CD4-positive, alpha-beta T cell (primary cell): Measurements from ENCODE around the gene GCSH. TPM values are rescaled to one million over a fixed set of nuclear protein-coding genes. Genes with fewer than 3 reads are reported as not detected.

Experiments
- ATAC-seq: fragments of 200-7000 bp; cut with Tn5 transposase; one replicate; pipeline ENCODE4 v1.10.0; 2022; ENCODE audit warnings: mild to moderate bottlenecking; ENCODE audit not compliant: poor library complexity
- CTCF ChIA-PET: fragments of 350-600 bp; sonication (Branson Sonifier 250); formaldehyde crosslinking; loops from one replicate; lab custom pipeline; 2021; ENCODE audit warnings: antibody characterized with exemption, inconsistent platforms; lab: Charles Lee
- POLR2A ChIA-PET: fragments of 350-600 bp; sonication (Branson Sonifier 250); formaldehyde crosslinking; loops from one replicate; lab custom pipeline; 2021; ENCODE audit warnings: antibody characterized with exemption, inconsistent platforms; lab: Charles Lee
- DNase-seq, 14 experiments: peaks; one replicate each; pipeline ENCODE4 v3.0.0-alpha.2; 2013 to 2020; ENCODE audit warnings: mixed read lengths in 2 of 14
- H3K27ac ChIP-seq, 2 donors: one replicate each; pipeline versions ENCODE4 v1.5.1 to v1.7.0; 2013; ENCODE audit warnings: low read length in 2 of 2, low read depth in 1 of 2, mild to moderate bottlenecking in 1 of 2
- H3K27me3 ChIP-seq, 2 experiments: 1 replicate in 1 of 2; 2 replicates in 1 of 2; pipeline versions ENCODE4 v1.6.1 to v1.7.0; 2013; ENCODE audit warnings: low read length in 2 of 2, control low read depth in 1 of 2, mild to moderate bottlenecking in 1 of 2, moderate library complexity in 1 of 2; ENCODE audit not compliant: insufficient read depth in 2 of 2, control insufficient read depth in 1 of 2
- H3K36me3 ChIP-seq: one replicate; pipeline ENCODE4 v1.6.1; 2013; ENCODE audit warnings: low read length, control low read depth; ENCODE audit not compliant: insufficient read depth
- H3K4me1 ChIP-seq: one replicate; pipeline ENCODE4 v1.6.1; 2013; ENCODE audit warnings: low read length, control low read depth; ENCODE audit not compliant: insufficient read depth
- H3K4me3 ChIP-seq: one replicate; pipeline ENCODE4 v1.5.1; 2013; ENCODE audit warnings: mild to moderate bottlenecking, low read length, moderate library complexity
- H3K9me3 ChIP-seq, 2 experiments: 1 replicate in 1 of 2; 2 replicates in 1 of 2; pipeline versions ENCODE4 v1.6.1 to v1.7.0; 2013; ENCODE audit warnings: low read length in 2 of 2, mild to moderate bottlenecking in 2 of 2, control low read depth in 1 of 2, moderate library complexity in 1 of 2; ENCODE audit not compliant: control insufficient read depth in 1 of 2, insufficient read depth in 1 of 2
- H3K27ac Mint-ChIP-seq: one replicate; pipeline ENCODE4 v1.8.0; 2020; ENCODE audit warnings: mixed read lengths
- H3K27me3 Mint-ChIP-seq: one replicate; pipeline ENCODE4 v1.8.0; 2021; ENCODE audit warnings: mixed read lengths
- H3K36me3 Mint-ChIP-seq: one replicate; pipeline ENCODE4 v1.8.0; 2021; ENCODE audit warnings: low read depth, mixed read lengths
- H3K4me1 Mint-ChIP-seq: one replicate; pipeline ENCODE4 v1.8.0; 2021; ENCODE audit warnings: low read depth, mixed read lengths
- H3K4me3 Mint-ChIP-seq: one replicate; pipeline ENCODE4 v1.8.0; 2020; ENCODE audit warnings: mild to moderate bottlenecking, mixed read lengths
- H3K9me3 Mint-ChIP-seq: one replicate; pipeline ENCODE4 v1.8.0; 2020; ENCODE audit warnings: mixed read lengths
- intact Hi-C, 2 experiments: fragments of 100-400 bp; cut with DNase I in 1 of 2; cut with micrococcal nuclease in 1 of 2; formaldehyde crosslinking; loops; one replicate each; pipeline versions ENCODE4 v1.15.1 to v1.9.0; 2023 to 2025; cut with DNase I, micrococcal nuclease
- total RNA-seq, 174 experiments: library from RNA in 2 of 174; stranded (reverse) in 2 of 174; gene quantifications; one replicate each; pipeline ENCODE4 v1.2.3 and lab custom pipeline; 2021 to 2026
- TF ChIP-seq, protein P1 (sequence below): fragments of 200-600 bp; IDR thresholded peaks from one replicate; pipeline ENCODE4 v1.8.0; 2022; ENCODE audit warnings: antibody characterized with exemption, mild to moderate bottlenecking

Gene GCSH
- total RNA-seq, 2 experiments from 2014 or later: 2.3 to 3.2 TPM

DNA sequence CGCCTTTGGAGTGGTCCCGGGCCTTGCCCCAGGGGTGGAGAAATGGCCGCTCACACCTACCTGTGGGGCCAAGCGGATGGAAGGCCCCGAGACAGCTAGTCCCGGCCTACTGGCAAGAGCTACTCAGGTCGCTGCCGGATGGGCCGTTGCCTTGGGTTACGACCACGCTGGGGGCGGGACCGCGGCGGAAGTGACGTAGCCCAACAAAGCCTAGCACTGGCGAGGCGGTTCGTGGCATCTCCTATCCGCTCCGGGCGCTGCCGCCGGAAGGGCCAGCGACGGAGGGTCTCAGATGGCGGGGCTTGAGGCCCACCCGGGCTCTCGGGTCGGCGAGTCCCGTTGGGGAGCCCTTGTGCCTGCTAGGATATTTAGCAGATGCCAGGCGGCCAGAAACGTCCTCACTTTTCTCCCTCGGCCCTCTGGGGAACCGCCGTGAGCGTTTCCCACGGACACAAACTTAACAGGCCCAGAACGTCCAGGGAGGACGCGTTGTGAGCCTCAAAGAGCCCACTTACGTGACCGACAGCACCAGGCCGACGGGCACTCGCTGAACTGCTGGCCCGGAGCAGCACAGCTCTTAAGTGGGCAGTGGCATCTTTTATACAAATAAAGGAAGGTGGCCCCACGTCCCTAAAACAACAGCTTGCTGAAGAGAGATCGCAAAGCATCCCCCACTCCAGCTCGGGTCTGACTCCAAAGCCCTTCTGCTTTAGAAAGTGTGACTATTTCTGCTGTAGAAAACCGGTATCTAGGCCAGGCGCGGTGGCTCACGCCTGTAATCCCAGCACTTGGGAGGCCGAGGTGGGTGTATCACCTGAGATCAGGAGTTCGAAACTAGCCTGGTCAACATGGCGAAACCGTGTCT lies 18.9 kb downstream of the GCSH start, which contains the start of gene C16orf46:
TSS of gene C16orf46 (minus strand) at position 163 of the 865 bp plus-strand sequence. CDS start 13,283 bp downstream, outside the sequence.
- intact Hi-C loops: loop anchor here (1.0 to 10.0 kb wide), 7 partner anchors 14 to 1575 kb away; partner anchors contain the start of genes CENPN (in 2 of the 2), GCSH (in 2 of the 2), CMC2 (in 1 of the 2) and CMIP (in 1 of the 2)
- Mint-ChIP-seq H3K36me3 (no peaks in the 10 kb centered on the region), H3K4me1 (no peaks in the 10 kb centered on the region), H3K9me3 (no peaks in the 10 kb centered on the region), H3K4me3 (no peak within 1 kb of the TSS), H3K27ac (no peak within 1 kb of the TSS), H3K27me3 (no peaks in the 10 kb centered on the region)
- DNase-seq (peak; percentile 93 to 99 (median 96)), ATAC-seq (peak; percentile 68)
- ChIA-PET CTCF (interaction anchor here (1.0 to 4.2 kb wide), 2 partner anchors 18 to 42 kb away, joined by 3 to 34 read pairs; partner anchors contain the start of gene ATMIN), POLR2A (interaction anchor here (1.0 to 3.8 kb wide), 7 partner anchors 11 to 1093 kb away, joined by 3 to 51 read pairs (median 7); partner anchors contain the start of genes ATMIN, CENPN, CMC2 and GAN)
- H3K4me1 ChIP-seq: peaks cover 15% of the 10 kb centered on the region
- no peaks in the 10 kb centered on the region for H3K36me3 ChIP-seq
- no peaks in the 10 kb centered on the region for H3K27me3 ChIP-seq
- H3K4me3 ChIP-seq: peak within 1 kb of the TSS; percentile 90
- peak within 1 kb of the TSS; percentile 95 to 97 for H3K27ac ChIP-seq
- H3K9me3 ChIP-seq: no peaks in the 10 kb centered on the region
- TF ChIP-seq, protein P1, sequence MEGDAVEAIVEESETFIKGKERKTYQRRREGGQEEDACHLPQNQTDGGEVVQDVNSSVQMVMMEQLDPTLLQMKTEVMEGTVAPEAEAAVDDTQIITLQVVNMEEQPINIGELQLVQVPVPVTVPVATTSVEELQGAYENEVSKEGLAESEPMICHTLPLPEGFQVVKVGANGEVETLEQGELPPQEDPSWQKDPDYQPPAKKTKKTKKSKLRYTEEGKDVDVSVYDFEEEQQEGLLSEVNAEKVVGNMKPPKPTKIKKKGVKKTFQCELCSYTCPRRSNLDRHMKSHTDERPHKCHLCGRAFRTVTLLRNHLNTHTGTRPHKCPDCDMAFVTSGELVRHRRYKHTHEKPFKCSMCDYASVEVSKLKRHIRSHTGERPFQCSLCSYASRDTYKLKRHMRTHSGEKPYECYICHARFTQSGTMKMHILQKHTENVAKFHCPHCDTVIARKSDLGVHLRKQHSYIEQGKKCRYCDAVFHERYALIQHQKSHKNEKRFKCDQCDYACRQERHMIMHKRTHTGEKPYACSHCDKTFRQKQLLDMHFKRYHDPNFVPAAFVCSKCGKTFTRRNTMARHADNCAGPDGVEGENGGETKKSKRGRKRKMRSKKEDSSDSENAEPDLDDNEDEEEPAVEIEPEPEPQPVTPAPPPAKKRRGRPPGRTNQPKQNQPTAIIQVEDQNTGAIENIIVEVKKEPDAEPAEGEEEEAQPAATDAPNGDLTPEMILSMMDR: no peak

DNA sequence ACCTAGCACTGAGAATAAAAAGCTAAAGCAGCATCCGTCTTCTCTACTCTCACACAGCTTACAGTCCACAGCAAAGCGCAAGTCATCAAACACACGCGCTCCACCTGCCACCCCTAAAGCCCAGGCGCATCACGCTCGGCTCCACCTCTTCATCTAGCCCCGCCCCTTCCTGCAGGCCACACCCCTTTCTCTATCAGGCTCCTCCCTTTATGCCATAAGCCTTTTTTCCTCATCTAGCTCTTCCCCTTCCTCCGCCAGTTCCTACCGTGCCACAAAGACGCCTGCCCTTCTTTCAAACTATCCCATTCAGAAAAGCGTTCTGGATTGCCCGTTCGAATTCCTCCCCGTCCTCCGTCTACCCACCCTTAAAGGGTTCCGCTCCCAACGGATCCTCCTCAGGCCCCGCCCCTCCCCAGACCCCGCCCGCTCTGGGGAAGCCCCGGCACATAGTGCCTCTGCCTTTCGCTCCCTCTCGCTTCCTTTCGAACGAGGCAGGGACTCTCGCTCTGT lies 19.6 kb downstream of the GCSH start:
- DNase-seq (peak; percentile 87 to 97 (median 93)), ATAC-seq (peak; percentile 86)
- intact Hi-C loops: loop anchor here (1.0 to 10.0 kb wide), 8 partner anchors 15 to 1576 kb away; partner anchors contain the start of genes CENPN (in 2 of the 2), GCSH (in 2 of the 2), ATMIN (in 1 of the 2) and CMC2 (in 1 of the 2)
- Histone ChIP-seq H3K36me3 (no peaks in the 10 kb centered on the region), H3K27ac (peak overlapping the region; percentile 95 to 97), H3K27me3 (no peaks in the 10 kb centered on the region), H3K9me3 (no peaks in the 10 kb centered on the region), H3K4me3 (peak overlapping the region; percentile 90), H3K4me1 (peaks cover 15% of the 10 kb centered on the region)
- ChIA-PET POLR2A (interaction anchor here (0.7 to 3.8 kb wide), 9 partner anchors 11 to 1093 kb away, joined by 3 to 51 read pairs (median 4); partner anchors contain the start of genes ATMIN, CENPN, CMC2 and GAN), CTCF (interaction anchor here (1.0 to 4.2 kb wide), 2 partner anchors 18 to 41 kb away, joined by 3 to 34 read pairs; partner anchors contain the start of gene ATMIN)
- TF ChIP-seq, protein P1: no peak
- Mint-ChIP-seq H3K36me3 (no peaks in the 10 kb centered on the region), H3K27me3 (no peaks in the 10 kb centered on the region), H3K4me3 (no peak overlapping the region), H3K9me3 (no peaks in the 10 kb centered on the region), H3K27ac (no peak overlapping the region), H3K4me1 (no peaks in the 10 kb centered on the region)
